Large intestine (tissue), 3 donors: ENCODE results near the gene GRAMD2A. TPM values are rescaled to one million over a fixed set of nuclear protein-coding genes. Genes with fewer than 3 reads are reported as not detected.

Experiments used
- DNase-seq, 2 donors: peaks; one replicate each; pipeline versions ENCODE4 v3.0.0 to v3.0.0-alpha.2; 2013
- H3K27ac ChIP-seq: one replicate; pipeline ENCODE4 v1.5.1; 2013; ENCODE audit warnings: low read length
- H3K27me3 ChIP-seq: 2 replicates; pipeline ENCODE4 v1.6.1; 2013; ENCODE audit warnings: low read length; ENCODE audit not compliant: control insufficient read depth, insufficient read depth
- H3K36me3 ChIP-seq: 2 replicates; pipeline ENCODE4 v1.6.1; 2013; ENCODE audit warnings: low read length; ENCODE audit not compliant: control insufficient read depth, insufficient read depth
- H3K4me1 ChIP-seq: one replicate; pipeline ENCODE4 v1.6.1; 2013; ENCODE audit warnings: low read length; ENCODE audit not compliant: control insufficient read depth, insufficient read depth
- H3K4me3 ChIP-seq: one replicate; pipeline ENCODE4 v1.5.1; 2013; ENCODE audit warnings: low read length
- H3K9me3 ChIP-seq: one replicate; pipeline ENCODE4 v1.6.1; 2013; ENCODE audit warnings: mild to moderate bottlenecking, low read depth, low read length, moderate library complexity; ENCODE audit not compliant: control insufficient read depth
- WGBS: methylation state at CpG from one replicate; pipeline ENCODE4 v1.1.5; 2013; ENCODE audit warnings: low lambda C conversion rate; ENCODE audit not compliant: insufficient coverage; 5-methylcytosine and 5-hydroxymethylcytosine counted together
- polyA plus RNA-seq: library from polyadenylated mRNA; unstranded; fragments of 120-200 nt; gene quantifications from one replicate; pipeline ENCODE4 v1.2.1, GENCODE V29; 2013

Gene GRAMD2A
- polyA plus RNA-seq, 1 donor, result 11.5 TPM

DNA sequence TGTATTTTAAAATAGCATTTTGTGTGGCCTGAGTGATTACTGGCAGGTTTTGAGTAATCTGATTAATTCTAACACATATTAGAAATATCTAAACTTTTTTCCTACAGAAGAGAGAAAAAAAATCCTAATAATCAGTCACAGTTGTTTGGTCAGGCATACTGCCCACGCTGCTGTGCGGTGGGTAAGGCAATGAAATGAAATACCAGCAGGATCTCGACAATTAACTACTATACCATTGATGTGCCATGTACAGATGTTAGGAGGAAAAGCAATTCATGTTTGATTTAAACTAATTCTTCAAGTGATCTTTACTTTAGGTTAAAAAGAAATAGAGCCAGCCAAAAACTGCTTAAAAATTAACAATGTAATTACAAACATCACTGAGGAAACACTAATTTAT lies 5.2 kb downstream of the GRAMD2A start:
- Histone ChIP-seq H3K4me1 (peaks cover 7% of the 10 kb centered on the region), H3K36me3 (no peaks in the 10 kb centered on the region), H3K27me3 (peaks cover 14% of the 10 kb centered on the region), H3K4me3 (no peak overlapping the region), H3K27ac (no peak overlapping the region), H3K9me3 (no peaks in the 10 kb centered on the region)
- WGBS, result no CpG with 5 or more reads among the region's 3 CpGs
- no peak for DNase-seq

GRCh38 chr15:72189250-72189902 lies 8.2 kb downstream of the GRAMD2A start:
- H3K4me3 ChIP-seq, result no peak overlapping the region

GRCh38 chr15:72184165-72184811 lies 13.3 kb downstream of the GRAMD2A start:
- Histone ChIP-seq H3K4me3 (peak overlapping the region; percentile 24), H3K9me3 (no peaks in the 10 kb centered on the region), H3K4me1 (peaks cover 7% of the 10 kb centered on the region), H3K36me3 (no peaks in the 10 kb centered on the region), H3K27ac (no peak overlapping the region), H3K27me3 (peaks cover 13% of the 10 kb centered on the region)
- peak in 1 of 2 donors; percentile 59 for DNase-seq
- WGBS, result 80% methylated on average over 1 of the region's 34 CpGs

More at GRCh38 chr15:72189250-72189902, 8.2 kb downstream of the GRAMD2A start:
- Histone ChIP-seq H3K36me3 (no peaks in the 10 kb centered on the region), H3K27me3 (peaks cover 4% of the 10 kb centered on the region), H3K27ac (no peak overlapping the region), H3K4me1 (peaks cover 4% of the 10 kb centered on the region), H3K9me3 (no peaks in the 10 kb centered on the region)
- DNase-seq, result no peak
- 80% methylated on average over 1 of the region's 2 CpGs for WGBS

DNA sequence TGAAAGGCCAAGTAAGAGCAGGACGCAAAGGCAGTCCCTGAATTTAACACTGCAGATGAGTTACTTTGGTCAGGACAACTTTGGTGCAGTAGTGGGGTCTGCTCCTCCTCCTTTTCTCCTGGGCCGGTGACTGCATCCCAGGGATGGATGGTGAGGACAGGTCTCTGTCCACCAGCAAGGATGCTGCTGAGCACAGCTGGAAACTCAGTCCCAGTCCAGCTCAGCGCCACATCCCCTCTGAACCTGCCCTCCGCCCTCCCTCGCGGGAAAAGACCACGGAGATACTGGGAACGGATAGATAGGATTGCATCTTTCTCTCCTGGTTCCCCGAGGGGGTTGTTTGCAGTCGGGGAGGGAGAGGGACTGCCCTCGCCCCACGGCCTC lies 13.8 kb downstream of the GRAMD2A start:
- DNase-seq, result no peak
- Histone ChIP-seq H3K36me3 (no peaks in the 10 kb centered on the region), H3K4me1 (peaks cover 7% of the 10 kb centered on the region), H3K4me3 (peak overlapping the region; percentile 24), H3K9me3 (no peaks in the 10 kb centered on the region), H3K27me3 (peaks cover 13% of the 10 kb centered on the region), H3K27ac (no peak overlapping the region)
- no CpG with 5 or more reads among the region's 12 CpGs for WGBS

DNA sequence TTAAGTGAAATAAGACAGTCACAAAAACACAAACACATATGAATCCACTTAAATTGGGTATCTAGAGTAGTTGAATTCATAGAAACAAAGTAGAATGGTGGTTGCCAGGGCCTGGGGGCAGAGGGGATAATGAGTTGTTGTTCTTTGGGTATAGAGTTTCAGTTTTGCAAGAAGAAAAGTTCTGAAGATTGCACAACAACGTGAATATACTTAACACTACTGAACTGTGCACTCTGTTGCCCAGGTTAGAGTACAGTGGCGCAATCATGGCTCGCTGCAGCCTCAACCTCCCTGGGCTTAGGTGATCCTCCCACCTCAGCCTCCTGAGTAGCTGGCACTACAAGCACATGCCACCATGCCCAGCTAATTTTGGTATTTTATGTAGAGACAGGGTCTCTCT lies 14.9 kb downstream of the GRAMD2A start:
- Histone ChIP-seq H3K27me3 (peaks cover 13% of the 10 kb centered on the region), H3K9me3 (no peaks in the 10 kb centered on the region), H3K36me3 (no peaks in the 10 kb centered on the region), H3K4me1 (peaks cover 7% of the 10 kb centered on the region), H3K27ac (no peak overlapping the region), H3K4me3 (no peak overlapping the region)
- peak in 1 of 2 donors; percentile 46 for DNase-seq
- no CpG with 5 or more reads among the region's 3 CpGs for WGBS

DNA sequence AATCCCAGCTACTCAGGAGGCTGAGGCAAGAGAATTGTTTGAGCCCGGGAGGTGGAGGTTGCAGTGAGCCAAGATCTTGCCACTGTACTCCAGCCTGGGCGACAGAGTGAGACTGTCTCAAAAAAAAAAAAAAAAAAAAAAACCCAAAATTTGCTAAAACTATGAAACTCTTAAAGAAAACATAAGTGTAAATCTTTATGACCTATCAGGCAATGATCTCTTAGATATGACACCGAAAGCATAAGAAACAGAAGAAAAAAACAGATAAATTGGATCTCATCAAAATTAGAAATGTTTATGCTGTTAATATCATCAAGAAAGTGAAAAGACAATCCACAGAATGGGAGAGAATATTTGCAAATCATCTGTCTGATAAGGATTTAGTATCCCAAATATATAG lies 15.3 kb downstream of the GRAMD2A start:
- Histone ChIP-seq H3K27me3 (peaks cover 13% of the 10 kb centered on the region), H3K4me1 (peaks cover 7% of the 10 kb centered on the region)

GRCh38 chr15:72180761-72181324 lies 16.7 kb downstream of the GRAMD2A start:
- Histone ChIP-seq H3K36me3 (no peaks in the 10 kb centered on the region), H3K9me3 (no peaks in the 10 kb centered on the region), H3K4me3 (no peak overlapping the region), H3K4me1 (peaks cover 7% of the 10 kb centered on the region), H3K27ac (no peak overlapping the region), H3K27me3 (peaks cover 13% of the 10 kb centered on the region)
- WGBS, result no CpG with 5 or more reads among the region's 5 CpGs
- DNase-seq, result no peak

More for the DNA sequence above, 15.3 kb downstream of the GRAMD2A start:
- no peaks in the 10 kb centered on the region for H3K9me3 ChIP-seq
- DNase-seq, result no peak
- H3K27ac ChIP-seq, result no peak overlapping the region
- no peak overlapping the region for H3K4me3 ChIP-seq
- H3K36me3 ChIP-seq, result no peaks in the 10 kb centered on the region
- 100% methylated on average over 1 of the region's 3 CpGs for WGBS

DNA sequence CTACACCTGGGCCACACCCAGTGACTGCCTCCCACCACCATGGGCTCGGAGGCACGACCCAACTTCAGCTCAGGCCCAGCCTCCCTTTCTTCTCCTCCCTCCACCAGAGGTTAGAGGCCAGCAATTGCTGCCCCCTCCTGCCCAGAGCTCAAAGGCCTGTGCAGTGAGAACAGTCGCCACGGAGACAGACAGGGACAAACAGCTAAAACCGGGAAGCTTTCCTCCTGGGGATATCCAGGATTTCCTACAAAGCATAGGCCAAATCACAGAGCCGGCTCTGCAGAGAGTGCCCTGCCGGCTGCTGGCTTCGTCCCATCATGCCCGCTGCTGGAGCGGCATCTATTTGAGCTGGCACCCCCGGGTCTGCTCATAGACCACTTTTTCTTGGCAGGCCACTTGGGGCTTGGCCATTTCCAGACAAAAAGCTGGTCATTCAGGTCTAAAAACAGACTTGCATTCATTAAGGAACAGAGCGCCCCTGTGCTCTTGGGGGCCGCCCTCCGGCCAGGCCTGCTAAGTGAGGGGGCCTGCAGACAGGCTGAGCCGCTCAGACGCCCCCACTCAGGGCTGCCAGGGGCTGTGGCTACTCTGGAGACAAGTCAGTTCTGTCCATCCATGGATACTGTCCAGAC lies 17.5 kb downstream of the GRAMD2A start:
- H3K9me3 ChIP-seq, result no peaks in the 10 kb centered on the region
- no peaks in the 10 kb centered on the region for H3K36me3 ChIP-seq
- H3K27ac ChIP-seq, result no peak overlapping the region
- DNase-seq, result peak in 1 of 2 donors; percentile 42
- H3K4me3 ChIP-seq, result no peak overlapping the region
- H3K27me3 ChIP-seq, result peaks cover 13% of the 10 kb centered on the region
- WGBS, result no CpG with 5 or more reads among the region's 16 CpGs
- peaks cover 7% of the 10 kb centered on the region for H3K4me1 ChIP-seq

DNA sequence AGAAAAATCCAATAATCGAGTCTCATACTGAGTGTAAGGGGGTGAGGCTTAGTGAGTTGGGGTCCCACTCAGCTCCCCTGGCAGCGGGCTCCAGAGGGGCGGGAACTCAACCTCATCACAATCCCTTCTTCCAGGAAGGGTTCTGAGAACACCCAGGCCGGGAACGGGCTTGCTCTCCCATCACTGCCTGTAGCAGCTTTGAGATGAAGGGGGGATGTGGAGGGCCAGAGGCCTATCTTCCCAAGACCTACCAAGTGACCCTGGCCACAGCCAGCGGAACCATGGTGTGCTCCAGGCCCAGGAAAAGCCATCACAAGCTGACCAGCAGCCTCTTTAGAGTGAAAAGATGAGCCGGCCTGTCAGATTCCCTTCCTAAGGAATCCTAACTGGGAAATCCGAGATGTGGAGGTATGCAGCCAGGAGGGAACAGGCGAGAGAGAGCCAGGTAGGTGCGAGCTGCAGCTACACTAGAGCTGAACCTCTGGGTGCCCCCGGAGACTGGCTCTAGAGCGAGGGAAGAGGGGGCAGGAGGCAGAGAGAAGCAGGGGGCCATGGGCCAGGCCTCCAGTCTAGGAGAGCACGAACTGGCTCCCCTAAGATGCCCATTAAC lies 18.5 kb downstream of the GRAMD2A start:
- peaks cover 7% of the 10 kb centered on the region for H3K27me3 ChIP-seq
- H3K27ac ChIP-seq, result no peak overlapping the region
- no peaks in the 10 kb centered on the region for H3K9me3 ChIP-seq
- DNase-seq, result no peak
- H3K4me3 ChIP-seq, result no peak overlapping the region
- WGBS, result no CpG with 5 or more reads among the region's 13 CpGs
- no peaks in the 10 kb centered on the region for H3K36me3 ChIP-seq
- peaks cover 7% of the 10 kb centered on the region for H3K4me1 ChIP-seq

- Histone ChIP-seq H3K9me3 (no peaks in the 10 kb centered on the region), H3K27me3 (no peaks in the 10 kb centered on the region), H3K4me1 (peaks cover 4% of the 10 kb centered on the region), H3K4me3 (no peak overlapping the region), H3K27ac (no peak overlapping the region), H3K36me3 (no peaks in the 10 kb centered on the region)
- no peak for DNase-seq
- WGBS, result no CpG with 5 or more reads among the region's 3 CpGs
Observed at GRCh38 chr15:72176743-72177142, 20.8 kb downstream of the GRAMD2A start.
